RWPE1 (cell line): ENCODE results near the gene TANK.

Experiments
- CTCF ChIA-PET: fragments of 350-600 bp; sonication (Branson Sonifier 250); formaldehyde crosslinking; extraction: SDS; loops from one replicate; lab custom pipeline; 2021; lab: Yijun Ruan, JAX
- POLR2A ChIA-PET: fragments of 400-600 bp; formaldehyde crosslinking; extraction: SDS; loops from one replicate; lab custom pipeline; 2020; ENCODE audit warnings: antibody characterized with exemption; ENCODE audit not compliant: low non-redundant PET; lab: Yijun Ruan, JAX
- DNase-seq: peaks from one replicate; pipeline ENCODE4 v3.0.0; 2012; ENCODE audit warnings: low spot score
- H3K27ac ChIP-seq: fragments of 450-650 bp; 2 replicates; pipeline ENCODE4 v1.5.1; 2017
- CTCF ChIP-seq: fragments of 450-650 bp; conservative IDR thresholded peaks from 2 replicates; pipeline ENCODE4 v1.5.1; 2017; ENCODE audit warnings: low read depth, mild to moderate bottlenecking

TANK gene

GRCh38 chr2:161163440-161163839, 3.2 kb downstream of the TANK start:
- POLR2A ChIA-PET = no interaction called here
- no peak overlapping the region for H3K27ac ChIP-seq

GRCh38 chr2:161164161-161164560, 3.9 kb downstream of the TANK start:
- TF ChIP-seq CTCF = no peak
- no peak overlapping the region for H3K27ac ChIP-seq
- POLR2A ChIA-PET = no interaction called here
- no peak for DNase-seq
- CTCF ChIA-PET = no interaction called here

More at GRCh38 chr2:161163440-161163839, 3.2 kb downstream of the TANK start:
- DNase-seq = no peak
- TF ChIP-seq CTCF = no peak
- CTCF ChIA-PET = no interaction called here

- no peak for DNase-seq
- TF ChIP-seq CTCF = no peak
- ChIA-PET POLR2A (no interaction called here), CTCF (no interaction called here)
- no peak overlapping the region for H3K27ac ChIP-seq
Measured at GRCh38 chr2:161165266-161165665, 5.0 kb downstream of the TANK start.

GRCh38 chr2:161165811-161166210, 5.6 kb downstream of the TANK start:
- ChIA-PET POLR2A (no interaction called here), CTCF (interaction anchor here (0.6 to 0.8 kb wide), 2 partner anchors 22 to 52 kb away, joined by 3 read pairs; no protein-coding TSS in a partner anchor)
- H3K27ac ChIP-seq = no peak overlapping the region
- no peak for TF ChIP-seq CTCF
- no peak for DNase-seq

- POLR2A ChIA-PET = no interaction called here
- no peak overlapping the region for H3K27ac ChIP-seq
- no peak for TF ChIP-seq CTCF
- peak; percentile 3 for DNase-seq
- CTCF ChIA-PET = interaction anchor here (0.6 to 0.8 kb wide), 2 partner anchors 21 to 301 kb away, joined by 3 read pairs; no protein-coding TSS in a partner anchor
Measured at GRCh38 chr2:161166538-161167409, 6.5 kb downstream of the TANK start.

- no peak for TF ChIP-seq CTCF
- no peak overlapping the region for H3K27ac ChIP-seq
- POLR2A ChIA-PET = interaction anchor here (0.6 kb wide), 1 partner anchor 111 kb away, joined by 5 read pairs; no protein-coding TSS in a partner anchor
- no peak for DNase-seq
- CTCF ChIA-PET = no interaction called here
Measured at GRCh38 chr2:161169335-161169734, 9.1 kb downstream of the TANK start.
